ENCODE results near the gene CACNA2D3.

- TF ChIP-seq POLR2A (IDR thresholded peaks at IDR 0.05; ENCODE audit: low read depth, low read length) (no peak), TAF1 (IDR thresholded peaks at IDR 0.05; ENCODE audit: low read depth, low read length) (no peak)
These were observed 597.6 kb downstream of the CACNA2D3 start for GRCh38 chr3:54719914-54720313.

Data from GM12891 (cell line).